Measurements from ENCODE around the gene RHOA. TPM values are rescaled to one million over a fixed set of nuclear protein-coding genes. Genes with fewer than 3 reads are reported as not detected.

The RHOA gene
- total RNA-seq, 3 donors from 2014 or later (not counting 1 experiment from before 2014, with no cell fraction given), result 342 to 372 (median 370) TPM

GRCh38 chr3:49385617-49386016 lies 26.2 kb downstream of the RHOA start:
- no CpG with 5 or more reads among the region's 1 CpG for WGBS (ENCODE audit: insufficient coverage)
- no peaks in the 10 kb centered on the region for H3K27me3 Mint-ChIP-seq (ENCODE audit: low read depth in 2 of 2)
- peaks cover 45 to 59% of the 10 kb centered on the region in 2 donors for H3K4me1 Mint-ChIP-seq
- no peaks in the 10 kb centered on the region for H3K9me3 Mint-ChIP-seq
- H3K4me3 Mint-ChIP-seq, result peak overlapping the region; percentile 55
- Histone ChIP-seq H3K27me3 (ENCODE audit: control insufficient read depth, insufficient read depth, low read length) (no peaks in the 10 kb centered on the region), H3K36me3 (ENCODE audit: control insufficient read depth, insufficient read depth, low read length) (peaks cover 2% of the 10 kb centered on the region), H3K4me1 (ENCODE audit: control insufficient read depth, insufficient read depth, low read length) (peaks cover 42% of the 10 kb centered on the region), H3K27ac (ENCODE audit: low read length) (no peak overlapping the region), H3K4me3 (ENCODE audit: low read length) (no peak overlapping the region), H3K9me3 (ENCODE audit: control insufficient read depth, insufficient read depth, low read length) (no peaks in the 10 kb centered on the region)
- peak overlapping the region; percentile 80 to 84 for H3K27ac Mint-ChIP-seq
- H3K36me3 Mint-ChIP-seq, result no peaks in the 10 kb centered on the region
- DNase-seq (no peak), ATAC-seq (no peak)
- intact Hi-C loops (cut with micrococcal nuclease), result loop anchor here (5.0 kb wide), 1 partner anchor 62 kb away; no protein-coding TSS in a partner anchor
- TF ChIP-seq CTCF (IDR thresholded peaks at IDR 0.05), result no peak

DNA sequence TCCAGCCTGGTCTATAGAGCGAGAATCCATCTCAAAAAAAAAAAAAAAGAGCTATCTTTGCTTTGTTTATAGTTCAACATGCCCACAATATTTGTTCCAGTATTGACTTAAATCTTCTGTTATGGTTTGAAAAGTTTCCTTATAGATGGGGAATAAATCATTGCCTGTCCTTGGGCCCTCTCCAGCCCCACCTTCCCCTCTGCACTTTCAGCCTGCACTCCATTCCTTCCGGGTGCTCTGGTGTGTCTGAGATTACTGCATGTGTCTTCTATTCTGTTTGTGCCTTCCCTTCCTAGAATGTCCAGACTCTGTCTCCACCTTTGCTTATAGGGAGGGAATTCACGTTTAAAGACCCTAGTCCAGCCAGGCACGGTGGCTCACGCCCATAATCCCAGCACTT lies 28.4 kb downstream of the RHOA start:
- no peaks in the 10 kb centered on the region for H3K36me3 Mint-ChIP-seq
- no peaks in the 10 kb centered on the region for H3K9me3 ChIP-seq (ENCODE audit: control insufficient read depth, insufficient read depth, low read length)
- ATAC-seq, result no peak
- no peak overlapping the region for H3K27ac ChIP-seq (ENCODE audit: low read length)
- peak overlapping the region; percentile 80 to 84 for H3K27ac Mint-ChIP-seq
- intact Hi-C loops (cut with micrococcal nuclease), result no loop called here
- WGBS (ENCODE audit: insufficient coverage), result 81% methylated on average over 4 of the region's 5 CpGs
- H3K9me3 Mint-ChIP-seq, result no peaks in the 10 kb centered on the region
- TF ChIP-seq CTCF (IDR thresholded peaks at IDR 0.05), result no peak
- H3K27me3 ChIP-seq (ENCODE audit: control insufficient read depth, insufficient read depth, low read length), result no peaks in the 10 kb centered on the region
- peaks cover 43% of the 10 kb centered on the region for H3K4me1 ChIP-seq (ENCODE audit: control insufficient read depth, insufficient read depth, low read length)
- H3K4me3 Mint-ChIP-seq, result peak overlapping the region; percentile 37
- DNase-seq, result no peak
- peaks cover 56 to 66% of the 10 kb centered on the region in 2 donors for H3K4me1 Mint-ChIP-seq
- no peaks in the 10 kb centered on the region for H3K27me3 Mint-ChIP-seq (ENCODE audit: low read depth in 2 of 2)
- no peak overlapping the region for H3K4me3 ChIP-seq (ENCODE audit: low read length)
- H3K36me3 ChIP-seq (ENCODE audit: control insufficient read depth, insufficient read depth, low read length), result no peaks in the 10 kb centered on the region

GRCh38 chr3:49378249-49378895 lies 33.4 kb downstream of the RHOA start:
- WGBS (ENCODE audit: insufficient coverage), result 94% methylated on average over 10 of the region's 11 CpGs
- Mint-ChIP-seq H3K4me1 (peaks cover 44 to 52% of the 10 kb centered on the region in 2 donors), H3K36me3 (no peaks in the 10 kb centered on the region), H3K9me3 (no peaks in the 10 kb centered on the region), H3K27me3 (ENCODE audit: low read depth in 2 of 2) (no peaks in the 10 kb centered on the region), H3K27ac (peak overlapping the region; percentile 61 to 67), H3K4me3 (no peak overlapping the region)
- Histone ChIP-seq H3K36me3 (ENCODE audit: control insufficient read depth, insufficient read depth, low read length) (peaks cover 14% of the 10 kb centered on the region), H3K4me1 (ENCODE audit: control insufficient read depth, insufficient read depth, low read length) (peaks cover 30% of the 10 kb centered on the region), H3K27ac (ENCODE audit: low read length) (no peak overlapping the region), H3K4me3 (ENCODE audit: low read length) (no peak overlapping the region), H3K9me3 (ENCODE audit: control insufficient read depth, insufficient read depth, low read length) (no peaks in the 10 kb centered on the region), H3K27me3 (ENCODE audit: control insufficient read depth, insufficient read depth, low read length) (no peaks in the 10 kb centered on the region)
- intact Hi-C loops (cut with micrococcal nuclease), result no loop called here
- ATAC-seq (no peak), DNase-seq (no peak)
- no peak for TF ChIP-seq CTCF (IDR thresholded peaks at IDR 0.05)

GRCh38 chr3:49377483-49377882 lies 34.3 kb downstream of the RHOA start:
- H3K4me3 Mint-ChIP-seq, result no peak overlapping the region
- peaks cover 20% of the 10 kb centered on the region for H3K36me3 ChIP-seq (ENCODE audit: control insufficient read depth, insufficient read depth, low read length)
- peak overlapping the region; percentile 61 to 77 for H3K27ac Mint-ChIP-seq
- H3K27ac ChIP-seq (ENCODE audit: low read length), result no peak overlapping the region
- H3K27me3 ChIP-seq (ENCODE audit: control insufficient read depth, insufficient read depth, low read length), result no peaks in the 10 kb centered on the region
- intact Hi-C loops (cut with micrococcal nuclease), result no loop called here
- no peak for TF ChIP-seq CTCF (IDR thresholded peaks at IDR 0.05)
- H3K4me1 Mint-ChIP-seq, result peaks cover 47 to 52% of the 10 kb centered on the region in 2 donors
- peak; percentile 60 to 78 (median 69) for ATAC-seq
- no peaks in the 10 kb centered on the region for H3K9me3 Mint-ChIP-seq
- 81% methylated on average over 1 of the region's 1 CpG for WGBS (ENCODE audit: insufficient coverage)
- H3K9me3 ChIP-seq (ENCODE audit: control insufficient read depth, insufficient read depth, low read length), result no peaks in the 10 kb centered on the region
- H3K27me3 Mint-ChIP-seq (ENCODE audit: low read depth in 2 of 2), result no peaks in the 10 kb centered on the region
- H3K4me1 ChIP-seq (ENCODE audit: control insufficient read depth, insufficient read depth, low read length), result peaks cover 24% of the 10 kb centered on the region
- no peaks in the 10 kb centered on the region for H3K36me3 Mint-ChIP-seq
- DNase-seq, result peak in 1 of 2 donors; percentile 28
- H3K4me3 ChIP-seq (ENCODE audit: low read length), result no peak overlapping the region
